Choroid plexus epithelial cell (primary cell): Measurements from ENCODE around the gene ZNF143.
"Not testable (repeated sequence)": the region's sequence is repeated elsewhere in the genome, so short reads cannot be mapped to it uniquely, and the experiment has no call there.

Experiments used
- DNase-seq: peaks from one replicate; pipeline ENCODE4 v3.0.0-alpha.2; 2010; ENCODE audit warnings: low read depth
- H3K4me3 ChIP-seq: 2 replicates; pipeline ENCODE4 v1.5.1; 2011; ENCODE audit warnings: low read depth, mild to moderate bottlenecking, control low read depth, low read length, moderate library complexity
- TF ChIP-seq, protein P1 (sequence below): conservative IDR thresholded peaks from 2 replicates; pipeline ENCODE4 v1.5.1; 2011; ENCODE audit warnings: low read depth, mild to moderate bottlenecking, control low read depth, inconsistent platforms, low read length, moderate library complexity

The ZNF143 gene

DNA sequence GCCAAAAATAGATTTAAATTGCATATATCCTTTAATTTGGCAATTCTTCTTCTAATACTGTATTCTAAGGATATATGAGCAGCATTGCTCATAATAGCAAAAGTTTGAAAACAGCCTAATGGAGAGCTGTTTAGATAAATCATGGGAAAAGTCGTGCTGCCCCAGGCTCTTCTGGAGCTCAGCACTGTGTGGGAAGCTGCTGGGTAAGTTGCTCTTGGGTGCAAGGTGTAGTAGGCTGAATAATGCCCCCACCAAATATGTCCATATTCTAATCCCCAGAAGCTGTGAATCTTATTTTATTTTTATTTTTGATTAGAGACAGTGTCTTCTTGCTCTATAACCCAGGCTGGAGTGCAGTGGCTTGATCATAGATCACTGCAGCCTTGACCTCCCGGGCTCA lies 77.7 kb downstream of the ZNF143 start:
- DNase-seq, result no peak
- TF ChIP-seq, protein P1, sequence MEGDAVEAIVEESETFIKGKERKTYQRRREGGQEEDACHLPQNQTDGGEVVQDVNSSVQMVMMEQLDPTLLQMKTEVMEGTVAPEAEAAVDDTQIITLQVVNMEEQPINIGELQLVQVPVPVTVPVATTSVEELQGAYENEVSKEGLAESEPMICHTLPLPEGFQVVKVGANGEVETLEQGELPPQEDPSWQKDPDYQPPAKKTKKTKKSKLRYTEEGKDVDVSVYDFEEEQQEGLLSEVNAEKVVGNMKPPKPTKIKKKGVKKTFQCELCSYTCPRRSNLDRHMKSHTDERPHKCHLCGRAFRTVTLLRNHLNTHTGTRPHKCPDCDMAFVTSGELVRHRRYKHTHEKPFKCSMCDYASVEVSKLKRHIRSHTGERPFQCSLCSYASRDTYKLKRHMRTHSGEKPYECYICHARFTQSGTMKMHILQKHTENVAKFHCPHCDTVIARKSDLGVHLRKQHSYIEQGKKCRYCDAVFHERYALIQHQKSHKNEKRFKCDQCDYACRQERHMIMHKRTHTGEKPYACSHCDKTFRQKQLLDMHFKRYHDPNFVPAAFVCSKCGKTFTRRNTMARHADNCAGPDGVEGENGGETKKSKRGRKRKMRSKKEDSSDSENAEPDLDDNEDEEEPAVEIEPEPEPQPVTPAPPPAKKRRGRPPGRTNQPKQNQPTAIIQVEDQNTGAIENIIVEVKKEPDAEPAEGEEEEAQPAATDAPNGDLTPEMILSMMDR, result no peak
- H3K4me3 ChIP-seq, result no peak overlapping the region

DNA sequence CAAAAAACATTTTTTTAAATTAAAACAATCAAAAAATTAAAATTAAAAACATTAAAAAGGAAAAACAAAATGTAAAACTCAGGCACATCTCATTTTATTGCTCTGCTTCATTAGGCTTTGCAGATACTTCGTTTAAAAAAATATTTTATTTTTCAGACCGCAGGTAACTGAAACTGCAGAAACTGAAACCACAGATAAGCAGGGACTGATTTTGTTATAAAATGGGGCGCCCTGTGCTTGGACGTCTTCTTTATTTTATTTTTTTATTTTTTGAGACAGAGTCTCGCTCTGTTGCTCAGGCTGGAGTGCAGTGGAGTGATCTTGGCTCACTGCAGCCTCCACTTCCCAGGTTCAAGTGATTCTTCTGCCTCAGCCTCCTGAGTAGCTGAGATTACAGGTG lies 88.4 kb downstream of the ZNF143 start:
- H3K4me3 ChIP-seq, result not testable (repeated sequence)

DNA sequence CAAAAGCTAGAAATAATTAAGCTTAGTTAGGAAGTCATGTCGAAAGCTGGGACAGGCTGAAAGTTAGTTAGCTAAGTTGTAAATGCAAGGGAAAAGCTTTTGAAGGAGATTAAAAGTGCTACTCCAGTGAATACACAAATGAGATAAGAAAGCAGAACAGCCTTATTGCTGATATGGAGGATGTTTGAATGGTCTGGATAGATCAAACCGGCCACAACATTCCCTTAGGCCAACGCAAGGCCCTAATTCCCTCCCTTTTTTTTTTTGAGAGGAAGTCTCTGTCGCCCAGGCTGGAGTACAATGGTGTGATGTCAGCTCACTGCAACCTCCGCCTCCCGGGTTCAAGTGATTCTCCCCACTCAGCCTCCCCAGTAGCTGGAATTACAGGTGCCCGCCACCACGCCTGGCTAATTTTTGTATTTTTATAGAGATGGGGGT lies 89.4 kb downstream of the ZNF143 start:
- TF ChIP-seq, protein P1, result no peak
- DNase-seq, result no peak
- H3K4me3 ChIP-seq, result no peak overlapping the region

More for the DNA sequence above, 88.4 kb downstream of the ZNF143 start:
- not testable (repeated sequence) for DNase-seq

DNA sequence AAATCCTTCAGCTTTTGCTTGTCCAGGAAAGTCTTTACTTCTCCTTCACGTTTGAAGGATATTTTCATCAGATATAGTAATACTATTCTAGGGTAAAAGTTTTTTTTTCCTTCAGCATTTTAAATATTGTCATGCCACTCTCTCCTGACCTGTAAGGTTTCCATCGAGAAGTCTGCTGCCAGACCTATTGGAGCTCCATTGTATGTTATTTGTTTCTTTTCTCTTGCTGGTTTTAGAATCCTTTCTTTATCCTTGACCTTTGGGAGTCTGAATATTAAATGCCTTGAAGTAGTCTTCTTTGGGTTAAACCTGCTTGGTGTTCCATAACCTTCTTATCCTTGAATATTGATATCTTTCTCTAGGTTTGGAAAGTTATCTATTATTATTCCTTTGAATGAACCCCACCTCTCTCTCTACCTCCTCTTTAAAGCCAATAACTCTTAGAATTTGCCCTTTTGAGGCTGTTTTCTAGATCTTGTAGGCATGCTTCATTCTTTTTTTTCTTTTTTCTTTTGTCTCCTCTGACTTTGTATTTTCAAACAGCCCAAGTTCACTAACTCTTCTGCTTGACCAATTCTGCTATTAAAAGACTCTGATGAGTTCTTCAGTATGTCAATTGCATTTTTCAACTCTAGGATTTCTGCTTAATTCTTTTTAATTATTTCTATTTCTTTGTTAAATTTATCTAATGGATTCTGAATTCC lies 100.6 kb downstream of the ZNF143 start:
- DNase-seq, result no peak
- TF ChIP-seq, protein P1, result no peak
- no peak overlapping the region for H3K4me3 ChIP-seq

DNA sequence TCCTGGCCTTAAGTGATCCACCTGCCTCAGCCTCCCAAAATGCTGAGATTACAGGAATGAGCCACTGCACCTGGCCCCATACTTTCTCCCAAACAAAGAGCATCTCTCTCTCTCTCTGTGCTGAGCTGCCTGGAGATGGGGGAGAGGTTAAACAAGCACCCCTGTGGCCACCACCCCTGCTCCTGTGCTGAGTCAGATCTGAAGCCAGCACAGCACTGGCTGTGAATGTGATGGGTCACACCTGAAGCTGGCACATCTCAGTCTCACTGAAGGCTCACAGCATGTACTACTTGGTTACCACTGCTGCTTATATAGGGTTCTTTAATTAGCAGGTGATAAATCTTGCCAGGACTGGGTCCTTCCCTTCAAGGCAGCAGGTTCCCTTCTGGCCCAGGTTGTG lies 101.9 kb downstream of the ZNF143 start:
- DNase-seq, result no peak
- TF ChIP-seq, protein P1, result no peak
- no peak overlapping the region for H3K4me3 ChIP-seq

DNA sequence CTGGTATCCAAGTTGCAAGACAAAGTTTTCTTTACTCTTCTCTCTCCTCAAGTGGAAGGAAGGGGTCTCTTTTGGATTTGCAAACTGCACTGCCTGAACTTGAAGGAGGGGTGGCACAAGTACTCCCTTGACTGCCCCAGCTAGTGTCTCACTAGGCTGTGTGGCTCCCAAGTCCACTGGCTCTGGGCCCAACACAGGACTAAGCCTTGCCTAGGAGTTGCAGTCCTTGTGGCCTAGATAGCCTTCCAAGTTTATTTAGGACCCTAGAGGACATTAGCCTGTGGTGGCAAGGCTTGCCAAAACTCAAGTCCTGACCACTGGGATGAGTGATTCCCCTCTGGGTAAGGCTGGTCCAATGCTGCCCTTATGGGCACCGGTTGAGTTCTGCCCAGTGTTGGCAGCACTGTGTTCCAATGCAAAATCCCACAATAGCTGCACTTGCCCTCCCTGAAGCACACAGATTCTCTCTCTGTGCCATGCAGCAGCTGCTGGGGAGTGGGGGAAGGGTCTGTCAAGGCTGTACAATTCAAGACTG lies 102.5 kb downstream of the ZNF143 start:
- DNase-seq, result no peak
- TF ChIP-seq, protein P1, result no peak
- H3K4me3 ChIP-seq, result no peak overlapping the region

DNA sequence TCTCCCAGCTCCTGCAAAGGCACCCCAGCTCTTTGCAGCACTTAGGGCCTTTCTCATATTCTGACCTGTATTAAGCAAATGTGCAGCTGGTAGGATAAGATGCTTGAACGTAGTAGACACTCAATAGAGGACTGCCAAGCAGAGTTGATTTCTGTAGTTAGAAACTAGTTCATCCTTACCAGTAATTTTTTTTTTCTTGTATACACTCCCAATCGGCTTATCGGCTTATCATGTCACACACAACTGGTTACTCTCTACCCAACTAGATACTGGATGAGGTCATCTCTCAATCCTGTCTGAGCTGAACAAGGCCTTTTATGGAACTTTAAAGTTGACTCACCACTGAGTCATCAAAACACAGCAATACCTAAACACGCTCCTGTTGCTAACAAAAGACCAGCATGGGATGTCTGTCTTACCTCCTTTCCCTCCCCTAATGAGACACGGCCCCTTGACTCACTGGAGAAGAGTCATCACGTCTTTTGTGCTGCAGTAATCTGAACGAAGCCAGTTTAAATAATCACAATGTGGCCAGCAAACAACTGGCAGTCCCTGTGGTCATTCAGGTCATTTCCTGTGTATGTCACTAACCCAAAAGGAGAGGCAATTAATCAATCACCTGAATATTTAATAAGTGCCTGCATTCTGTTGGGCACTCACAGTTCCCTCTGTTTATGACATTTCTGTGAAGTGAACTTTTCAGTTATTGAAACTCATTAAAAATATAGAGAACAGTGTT lies 105.2 kb downstream of the ZNF143 start:
- TF ChIP-seq, protein P1, result no peak
- peak; percentile 100 for DNase-seq
- no peak overlapping the region for H3K4me3 ChIP-seq
